H1 (cell line): ENCODE measurements around the gene RHBDF2. TPM values are rescaled to one million over a fixed set of nuclear protein-coding genes. Genes with fewer than 3 reads are reported as not detected.

Experiments
- CTCF ChIA-PET: fragments of 300-600 bp; sonication (Branson Sonifier 250); formaldehyde crosslinking; loops from one replicate; lab custom pipeline; 2021; ENCODE audit not compliant: partially characterized antibody; lab: Charles Lee
- POLR2A ChIA-PET: fragments of 300-600 bp; sonication (Branson Sonifier 250); formaldehyde crosslinking; loops from one replicate; lab custom pipeline; 2021; ENCODE audit warnings: inconsistent platforms; ENCODE audit not compliant: partially characterized antibody; lab: Charles Lee
- DNase-seq, 2 experiments: peaks; one replicate each; pipeline versions ENCODE4 v3.0.0 to v3.0.0-alpha.2; 2010 to 2022; ENCODE audit warnings: low spot score in 2 of 2, low read depth in 1 of 2, mixed read lengths in 1 of 2
- FAIRE-seq: peaks from 2 replicates; lab custom pipeline; 2011; peaks lifted over from hg19 to GRCh38; lab: Jason Lieb, UNC
- H2AFZ ChIP-seq: 2 replicates; pipeline ENCODE4 v1.8.1; 2012; ENCODE audit warnings: low read length, inconsistent platforms
- H2AK5ac ChIP-seq: 2 replicates; pipeline ENCODE4 v1.6.1; 2013; ENCODE audit warnings: low read depth, low read length
- H2BK120ac ChIP-seq: replicated peaks from 2 replicates; pipeline ENCODE3; 2013; ENCODE audit warnings: low read depth, low read length, inconsistent platforms
- H2BK12ac ChIP-seq: 2 replicates; pipeline ENCODE4 v1.6.1; 2013; ENCODE audit warnings: low read depth, low read length
- H2BK15ac ChIP-seq: 2 replicates; pipeline ENCODE4 v1.6.1; 2013; ENCODE audit warnings: low read length
- H2BK20ac ChIP-seq: 2 replicates; pipeline ENCODE4 v1.6.1; 2013; ENCODE audit warnings: low read length
- H2BK5ac ChIP-seq: 2 replicates; pipeline ENCODE4 v1.6.1; 2013; ENCODE audit warnings: low read depth, low read length
- H3K14ac ChIP-seq: 2 replicates; pipeline ENCODE4 v1.6.1; 2013; ENCODE audit warnings: inconsistent platforms; ENCODE audit not compliant: insufficient read length
- H3K18ac ChIP-seq: 2 replicates; pipeline ENCODE4 v1.6.1; 2013; ENCODE audit warnings: low read length; ENCODE audit errors: extremely low read depth
- H3K23ac ChIP-seq: 2 replicates; pipeline ENCODE4 v1.6.1; 2013; ENCODE audit warnings: inconsistent platforms; ENCODE audit not compliant: insufficient read length
- H3K23me2 ChIP-seq: 2 replicates; pipeline ENCODE4 v1.6.1; 2013; ENCODE audit warnings: low read depth, low read length
- H3K27ac ChIP-seq: 2 replicates; pipeline ENCODE4 v1.6.1; 2011; ENCODE audit warnings: low read depth, low read length, inconsistent platforms
- H3K27me3 ChIP-seq, 4 experiments: replicated peaks in 1 of 4; 1 replicate in 1 of 4; 2 replicates in 3 of 4; pipeline versions ENCODE4 v1.6.1 to v1.8.1; 2011 to 2013; ENCODE audit warnings: low read length in 3 of 4, mild to moderate bottlenecking in 3 of 4, inconsistent platforms in 2 of 4, mixed read lengths in 2 of 4, moderate library complexity in 1 of 4; ENCODE audit not compliant: control insufficient read depth in 3 of 4, insufficient read depth in 3 of 4; ENCODE audit errors: extremely low read depth in 1 of 4
- H3K36me3 ChIP-seq, 4 experiments: 2 replicates each; pipeline versions ENCODE4 v1.6.1 to v1.8.1; 2011 to 2013; ENCODE audit warnings: mild to moderate bottlenecking in 4 of 4, low read length in 3 of 4, moderate library complexity in 2 of 4, control low read depth in 1 of 4, inconsistent platforms in 1 of 4; ENCODE audit not compliant: insufficient read depth in 4 of 4, control insufficient read depth in 2 of 4
- H3K4ac ChIP-seq: replicated peaks from 2 replicates; pipeline ENCODE3; 2013; ENCODE audit warnings: low read length, low read depth, mixed read lengths, inconsistent platforms; ENCODE audit not compliant: insufficient read length
- H3K4me1 ChIP-seq, 4 experiments: replicated peaks in 1 of 4; 1 replicate in 1 of 4; 2 replicates in 3 of 4; pipeline versions ENCODE4 v1.6.1 to v1.8.1; 2011 to 2013; ENCODE audit warnings: low read length in 3 of 4, inconsistent platforms in 2 of 4, mixed read lengths in 1 of 4; ENCODE audit not compliant: insufficient read depth in 4 of 4, control insufficient read depth in 3 of 4
- H3K4me2 ChIP-seq, 2 experiments: 2 replicates each; pipeline versions ENCODE4 v1.6.1 to v1.8.1; 2011 to 2013; ENCODE audit warnings: low read depth in 2 of 2, low read length in 2 of 2, control low read depth in 1 of 2, inconsistent platforms in 1 of 2, mild to moderate bottlenecking in 1 of 2; ENCODE audit not compliant: insufficient read depth in 1 of 2
- H3K4me3 ChIP-seq, 4 experiments: fragments of 200-600, 300-600 bp in 1 of 4; sonication (generic), shearing (Covaris generic), sonication (Bioruptor Twin) in 1 of 4; 2 replicates each; pipeline versions ENCODE4 v1.5.1 to v1.8.1; 2011 to 2016; ENCODE audit warnings: low read length in 4 of 4, low read depth in 3 of 4, control low read depth in 2 of 4, inconsistent platforms in 2 of 4, mild to moderate bottlenecking in 2 of 4, mixed read lengths in 1 of 4, moderate library complexity in 1 of 4; ENCODE audit not compliant: insufficient read depth in 2 of 4; ENCODE audit errors: extremely low read depth in 1 of 4
- H3K56ac ChIP-seq: replicated peaks from 2 replicates; pipeline ENCODE3; 2013; ENCODE audit warnings: low read depth, mild to moderate bottlenecking, mixed read lengths, low read length, inconsistent platforms; ENCODE audit not compliant: insufficient read length
- H3K79me1 ChIP-seq: 2 replicates; pipeline ENCODE4 v1.6.1; 2013; ENCODE audit warnings: low read depth, low read length, control low read depth
- H3K79me2 ChIP-seq, 2 experiments: 2 replicates each; pipeline versions ENCODE4 v1.6.1 to v1.8.1; 2012 to 2013; ENCODE audit warnings: low read length in 2 of 2, mild to moderate bottlenecking in 2 of 2, inconsistent platforms in 1 of 2; ENCODE audit not compliant: insufficient read depth in 2 of 2, control insufficient read depth in 1 of 2
- H3K9ac ChIP-seq, 4 experiments: replicated peaks in 1 of 4; 1 replicate in 1 of 4; 2 replicates in 3 of 4; pipeline versions ENCODE4 v1.6.1 to v1.8.1; 2011 to 2013; ENCODE audit warnings: low read depth in 3 of 4, low read length in 3 of 4, control low read depth in 2 of 4, mild to moderate bottlenecking in 2 of 4, moderate library complexity in 2 of 4, inconsistent platforms in 1 of 4; ENCODE audit errors: extremely low read depth in 1 of 4
- H3K9me3 ChIP-seq, 2 experiments: 2 replicates each; pipeline versions ENCODE4 v1.6.1 to v1.8.1; 2012 to 2013; ENCODE audit warnings: mild to moderate bottlenecking in 2 of 2, moderate library complexity in 2 of 2, control low read depth in 1 of 2, inconsistent platforms in 1 of 2, low read depth in 1 of 2, low read length in 1 of 2, mixed read lengths in 1 of 2; ENCODE audit not compliant: insufficient read depth in 2 of 2
- H4K20me1 ChIP-seq, 2 experiments: replicated peaks in 1 of 2; 2 replicates each; pipeline versions ENCODE3 to v1.8.1; 2011 to 2013; ENCODE audit warnings: inconsistent platforms in 2 of 2, low read length in 2 of 2, mild to moderate bottlenecking in 1 of 2; ENCODE audit not compliant: insufficient read depth in 2 of 2, control insufficient read depth in 1 of 2
- H4K5ac ChIP-seq: 2 replicates; pipeline ENCODE4 v1.6.1; 2013; ENCODE audit warnings: low read length, low read depth, mixed read lengths, inconsistent platforms; ENCODE audit not compliant: insufficient read length
- H4K8ac ChIP-seq: 2 replicates; pipeline ENCODE4 v1.8.0; 2013; ENCODE audit warnings: mild to moderate bottlenecking, moderate library complexity, low read length, inconsistent platforms; ENCODE audit not compliant: insufficient read depth; ENCODE audit errors: extremely low read depth
- H4K91ac ChIP-seq: replicated peaks from 2 replicates; pipeline ENCODE3; 2013; ENCODE audit warnings: low read length, mixed read lengths, inconsistent platforms; ENCODE audit not compliant: insufficient read length
- E2F6 ChIP-seq: IDR thresholded peaks from 2 replicates; pipeline ENCODE4 v1.6.1; 2012; ENCODE audit warnings: inconsistent platforms
- RNF2 ChIP-seq: fragments of 200-900, 300-1000 bp; sonication (generic); IDR thresholded peaks from 2 replicates; pipeline ENCODE4 v1.7.1; 2016; ENCODE audit warnings: borderline replicate concordance, low read depth, mild to moderate bottlenecking, antibody characterized with exemption, low read length; ENCODE audit not compliant: poor library complexity, severe bottlenecking; ENCODE audit errors: missing control alignments
- SIN3A ChIP-seq, 2 experiments: IDR thresholded peaks in 1 of 2; conservative IDR thresholded peaks in 1 of 2; 2 replicates each; pipeline ENCODE4 v1.6.1; 2011 to 2012; ENCODE audit warnings: low read length in 2 of 2, improper control_type of control experiment in 1 of 2, low read depth in 1 of 2, mild to moderate bottlenecking in 1 of 2
- SIX5 ChIP-seq: IDR thresholded peaks from 2 replicates; pipeline ENCODE4 v1.6.1; 2011; ENCODE audit warnings: mild to moderate bottlenecking, low read depth, low read length
- TAF7 ChIP-seq: optimal IDR thresholded peaks from 2 replicates; pipeline ENCODE3; 2011; ENCODE audit warnings: low read depth, mild to moderate bottlenecking, inconsistent platforms, low read length, moderate library complexity, borderline replicate concordance
- WGBS, 2 experiments: shearing (Covaris generic) in 1 of 2; methylation state at CpG; one replicate each; pipeline versions ENCODE4 v1.1.6 to v1.1.7; 2013 to 2015; ENCODE audit warnings: low lambda C conversion rate in 2 of 2, mixed read lengths in 2 of 2, inconsistent platforms in 1 of 2, low coverage in 1 of 2, missing lambda C conversion rate in 1 of 2; ENCODE audit not compliant: insufficient replicate concordance in 2 of 2, insufficient coverage in 1 of 2, insufficient read length in 1 of 2; ENCODE audit errors: extremely low coverage in 1 of 2, missing lambda C conversion rate in 1 of 2; 5-methylcytosine and 5-hydroxymethylcytosine counted together
- polyA plus RNA-seq, 7 experiments: library from polyadenylated mRNA; depleted of rRNA in 3 of 7; stranded (reverse) in 5 of 7; unstranded in 2 of 7; fragments of >200 nt in 5 of 7; fragments of 200-250 nt in 2 of 7; gene quantifications; 1 replicate in 5 of 7; 2 replicates in 1 of 7; 4 replicates in 1 of 7; pipeline versions ENCODE4 v1.2.1 to v1.2.3, GENCODE V29; 2011 to 2013; ENCODE audit warnings: missing spikeins in 2 of 7, mixed read lengths in 2 of 7
- total RNA-seq: library from RNA; stranded (reverse); fragmentation: NEBNext Ultra II Directional; extraction: Animal tissue kit (Norgen Biotek cat#: 25700); gene quantifications from 2 replicates; pipeline ENCODE4 v1.2.1, GENCODE V29; 2021

The RHBDF2 gene
- total and polyA plus RNA-seq, 2 of the 8 experiments (the other 6 are each of a cell fraction or from before 2014, with no cell fraction given), result 21.2 to 25.9 TPM

GRCh38 chr17:76474894-76475293 lies 26.3 kb downstream of the RHBDF2 start:
- H3K79me2 ChIP-seq, result no peaks in the 10 kb centered on the region
- no peak overlapping the region for H3K14ac ChIP-seq
- no peaks in the 10 kb centered on the region for H3K27me3 ChIP-seq
- no peak overlapping the region for H2BK15ac ChIP-seq
- no peak overlapping the region for H4K5ac ChIP-seq
- H3K4me3 ChIP-seq, result no peak overlapping the region
- H4K8ac ChIP-seq, result no peak overlapping the region
- WGBS, 2 experiments, result 93% methylated on average over 15 of the region's 15 CpGs; no CpG with 5 or more reads in 1 of the 2 experiments
- H2AFZ ChIP-seq, result no peak overlapping the region
- H3K23me2 ChIP-seq, result no peaks in the 10 kb centered on the region
- POLR2A ChIA-PET, result interaction anchor here (0.5 to 1.3 kb wide), 3 partner anchors 16 to 40 kb away, joined by 3 to 6 read pairs (median 3); no protein-coding TSS in a partner anchor
- peaks cover 0 to 13% (median 1%) of the 10 kb centered on the region in 4 experiments; a peak in 2 of 8 replicates for H3K36me3 ChIP-seq
- no peaks in the 10 kb centered on the region for H3K79me1 ChIP-seq
- CTCF ChIA-PET, result interaction anchor here (0.6 to 11.0 kb wide), 13 partner anchors 9 to 72 kb away, joined by 3 to 192 read pairs (median 3); partner anchors contain the start of gene RHBDF2
- H3K9me3 ChIP-seq, result no peaks in the 10 kb centered on the region
- peaks cover 0 to 10% of the 10 kb centered on the region in 2 experiments for H4K20me1 ChIP-seq
- no peak overlapping the region for H3K4ac ChIP-seq
- no peaks in the 10 kb centered on the region for H3K4me1 ChIP-seq
- FAIRE-seq (no peak), DNase-seq (no peak)
- no peak overlapping the region for H3K4me2 ChIP-seq
- H3K56ac ChIP-seq, result no peak overlapping the region
- H2BK20ac ChIP-seq, result no peak overlapping the region
- no peak overlapping the region for H3K18ac ChIP-seq
- H3K27ac ChIP-seq, result no peak overlapping the region
- no peak overlapping the region for H3K9ac ChIP-seq
- no peak overlapping the region for H2BK5ac ChIP-seq
- H2BK12ac ChIP-seq, result no peak overlapping the region
- H3K23ac ChIP-seq, result no peak overlapping the region
- H4K91ac ChIP-seq, result no peak overlapping the region
- H2AK5ac ChIP-seq, result no peak overlapping the region
- no peak overlapping the region for H2BK120ac ChIP-seq
- no peak for TF ChIP-seq E2F6
- TF ChIP-seq TAF7, result no peak
- no peak for TF ChIP-seq SIN3A (conservative IDR thresholded peaks at IDR 0.05 in 1 of 2, IDR thresholded peaks at IDR 0.05 in 1 of 2; ENCODE audit: low read depth in 1 of 2, low read length in 2 of 2)
- no peak for TF ChIP-seq RNF2
- TF ChIP-seq SIX5, result no peak
